GM21717 (cell line): Measurements from ENCODE around the gene TP53I11.

Experiments used
- ATAC-seq: cut with Tn5 transposase; IDR thresholded peaks from one replicate; pipeline ENCODE4 v1.9.1; 2021; ENCODE audit warnings: mild to moderate bottlenecking, moderate library complexity; ENCODE audit not compliant: unreplicated experiment

TP53I11 gene

DNA sequence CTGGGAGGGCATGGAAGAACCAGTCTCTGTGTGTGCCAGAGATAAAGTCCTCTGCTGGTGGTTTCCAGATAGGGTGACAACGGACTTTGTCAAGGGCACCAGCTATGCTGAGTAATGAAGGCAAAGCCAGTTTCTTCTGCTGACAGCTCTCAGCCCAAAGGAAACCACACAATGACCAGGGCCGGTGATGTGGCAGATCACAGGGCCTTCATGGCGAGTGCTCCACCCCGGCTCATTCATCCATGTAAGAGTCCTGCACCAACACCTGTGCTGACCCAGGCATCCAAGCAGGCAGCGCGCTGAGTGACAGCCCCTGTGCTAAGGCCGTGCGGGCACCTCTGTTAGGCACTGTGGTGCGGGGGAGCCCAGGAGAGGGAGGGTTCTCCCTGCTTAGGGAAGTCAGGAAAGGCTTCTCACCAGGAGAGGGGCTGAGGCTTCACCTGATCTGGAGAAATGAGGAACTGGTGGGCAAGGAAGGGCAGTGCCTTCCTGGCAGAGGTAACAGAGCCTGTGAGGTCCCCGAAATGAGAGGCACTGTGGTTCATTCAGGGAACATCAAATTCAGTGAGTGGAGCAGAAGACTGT lies 33.8 kb downstream of the TP53I11 start:
- ATAC-seq: no peak

- ATAC-seq: no peak
Observed at GRCh38 chr11:44916331-44916730, 34.4 kb downstream of the TP53I11 start.

- ATAC-seq: no peak
Observed at GRCh38 chr11:44915621-44916020, 35.1 kb downstream of the TP53I11 start.

GRCh38 chr11:44915004-44915403 lies 35.7 kb downstream of the TP53I11 start:
- no peak for ATAC-seq

GRCh38 chr11:44914105-44914504 lies 36.6 kb downstream of the TP53I11 start:
- no peak for ATAC-seq

GRCh38 chr11:44913502-44913901 lies 37.2 kb downstream of the TP53I11 start:
- ATAC-seq: no peak

GRCh38 chr11:44912270-44912987 lies 38.3 kb downstream of the TP53I11 start:
- no peak for ATAC-seq

GRCh38 chr11:44911029-44911814 lies 39.5 kb downstream of the TP53I11 start:
- peak; percentile 63 for ATAC-seq

DNA sequence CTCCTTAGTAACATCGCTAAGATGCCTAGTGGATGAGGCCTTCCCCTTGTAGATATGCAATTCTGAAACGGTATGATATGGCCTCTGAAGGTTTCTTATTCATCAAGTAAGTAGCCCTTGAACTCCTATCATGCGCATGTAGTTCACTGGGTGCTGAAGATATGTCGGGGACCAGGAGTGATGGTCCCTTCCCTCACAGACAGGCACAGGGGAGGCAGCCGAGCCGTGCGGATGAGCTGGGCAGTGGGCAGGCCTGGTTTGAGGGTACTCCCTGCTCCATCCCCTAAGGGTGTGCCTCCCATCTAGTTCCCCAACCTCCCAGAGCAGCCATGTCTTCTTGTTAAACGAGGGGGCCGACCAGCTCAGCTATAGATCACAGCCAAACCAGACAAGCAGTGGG lies 40.1 kb downstream of the TP53I11 start:
- no peak for ATAC-seq

DNA sequence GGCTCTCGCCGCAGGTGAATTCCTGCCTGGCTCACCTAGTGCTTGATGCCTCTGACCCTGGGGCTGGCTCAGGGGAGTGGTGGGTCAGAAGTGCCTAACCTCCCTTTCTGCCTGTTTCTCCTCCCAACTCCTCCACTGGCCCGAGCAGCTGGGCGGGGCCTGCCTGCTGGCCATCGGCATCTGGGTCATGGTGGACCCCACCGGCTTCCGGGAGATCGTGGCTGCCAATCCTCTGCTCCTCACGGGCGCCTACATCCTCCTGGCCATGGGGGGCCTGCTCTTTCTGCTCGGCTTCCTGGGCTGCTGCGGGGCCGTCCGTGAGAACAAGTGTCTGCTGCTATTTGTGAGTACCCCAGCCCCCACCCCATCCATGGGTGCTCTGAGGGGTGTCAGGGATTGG lies 41.1 kb downstream of the TP53I11 start:
- ATAC-seq: no peak

GRCh38 chr11:44906649-44907048 lies 44.0 kb downstream of the TP53I11 start:
- no peak for ATAC-seq

DNA sequence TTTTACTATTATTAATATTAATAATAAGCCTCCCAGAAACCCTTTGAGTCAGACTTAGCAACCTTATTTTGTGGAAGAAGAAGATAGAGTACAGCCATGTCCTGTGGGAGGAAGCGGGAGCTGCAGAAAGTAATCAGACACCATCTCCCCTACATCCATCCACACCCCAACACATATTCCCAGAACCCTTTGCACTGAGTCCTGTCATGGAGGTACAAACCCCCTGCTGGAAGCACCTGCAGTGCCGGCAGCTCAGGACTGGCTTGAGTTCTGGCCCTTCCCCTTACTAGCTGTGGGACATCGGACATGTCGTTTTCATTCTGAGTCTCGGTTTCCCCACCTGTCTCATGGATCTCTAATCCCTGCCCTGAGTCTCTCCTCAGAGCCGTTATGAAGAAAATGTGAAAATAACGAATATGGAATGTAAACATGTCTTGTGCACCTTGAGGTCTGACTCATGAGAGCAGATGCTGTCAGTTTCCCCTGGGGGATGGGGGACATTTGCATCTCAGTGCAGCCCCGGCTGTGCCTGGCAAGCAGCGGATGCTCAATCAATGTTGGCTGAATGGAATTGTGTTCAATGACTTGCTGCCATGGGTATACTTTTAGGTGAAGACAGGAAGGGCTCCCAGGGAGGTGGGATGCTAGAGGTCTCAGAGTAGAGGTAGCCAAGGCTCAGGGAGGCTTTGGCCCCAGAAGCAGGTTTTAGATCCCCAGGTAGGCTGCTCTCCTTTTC lies 45.4 kb downstream of the TP53I11 start:
- no peak for ATAC-seq

DNA sequence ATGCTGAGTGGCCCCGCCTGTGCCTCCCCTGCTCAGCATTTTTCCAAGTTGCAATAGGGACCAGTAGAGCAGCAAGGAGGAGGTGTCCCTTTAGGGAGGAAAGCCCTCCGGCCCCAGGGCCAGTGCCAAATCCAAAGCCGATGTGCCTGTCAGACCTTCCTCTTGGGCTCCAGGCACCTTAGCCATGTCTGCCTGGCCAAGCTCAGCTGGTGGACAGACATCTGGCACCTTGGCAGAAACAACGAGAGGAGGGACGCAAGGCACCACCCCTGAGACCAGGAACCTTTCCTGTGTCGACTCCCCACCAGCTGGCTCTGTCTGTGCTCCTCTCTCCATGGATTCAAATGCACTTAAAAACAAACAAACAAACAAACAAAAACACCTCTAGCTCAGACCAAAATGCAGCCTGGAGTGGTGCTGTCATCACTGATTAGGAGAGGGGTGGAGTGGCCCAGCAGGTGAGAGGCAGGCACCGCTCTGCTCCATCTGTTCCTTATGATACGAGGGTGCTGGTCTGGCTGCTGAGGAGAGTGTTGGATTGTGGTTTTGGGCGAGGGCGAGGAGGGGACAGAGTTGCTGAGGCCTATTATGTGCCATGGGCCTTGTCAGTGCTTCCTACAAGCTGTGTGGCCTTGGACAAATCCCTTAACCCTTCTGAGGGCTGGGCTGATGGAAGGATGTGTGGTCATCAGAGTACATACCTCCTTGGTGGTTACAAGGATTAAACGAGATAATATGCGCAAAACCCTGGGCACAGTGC lies 46.2 kb downstream of the TP53I11 start:
- ATAC-seq: no peak

GRCh38 chr11:44903518-44903917 lies 47.2 kb downstream of the TP53I11 start:
- no peak for ATAC-seq

- ATAC-seq: no peak
Observed at GRCh38 chr11:44903035-44903434, 47.6 kb downstream of the TP53I11 start.

DNA sequence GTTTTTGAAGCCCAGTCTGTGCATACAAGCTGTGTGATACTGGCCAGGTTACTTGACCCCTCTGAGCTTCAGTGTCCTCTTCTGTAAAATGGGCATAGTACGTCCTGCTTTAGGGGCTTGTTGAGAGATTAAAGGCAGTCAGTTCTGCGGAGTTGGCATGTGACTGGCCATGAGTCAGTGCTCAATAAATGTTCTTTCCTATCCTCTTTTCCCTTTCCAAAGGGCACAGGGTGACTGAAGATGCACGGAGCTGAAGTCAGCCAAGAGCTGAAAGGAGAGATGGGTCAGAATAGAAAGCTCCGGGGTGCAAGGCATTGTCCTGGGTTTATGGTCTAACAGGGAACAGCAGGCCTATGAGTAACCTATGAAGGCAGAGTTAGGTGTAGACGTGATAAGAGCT lies 48.9 kb downstream of the TP53I11 start:
- no peak for ATAC-seq

DNA sequence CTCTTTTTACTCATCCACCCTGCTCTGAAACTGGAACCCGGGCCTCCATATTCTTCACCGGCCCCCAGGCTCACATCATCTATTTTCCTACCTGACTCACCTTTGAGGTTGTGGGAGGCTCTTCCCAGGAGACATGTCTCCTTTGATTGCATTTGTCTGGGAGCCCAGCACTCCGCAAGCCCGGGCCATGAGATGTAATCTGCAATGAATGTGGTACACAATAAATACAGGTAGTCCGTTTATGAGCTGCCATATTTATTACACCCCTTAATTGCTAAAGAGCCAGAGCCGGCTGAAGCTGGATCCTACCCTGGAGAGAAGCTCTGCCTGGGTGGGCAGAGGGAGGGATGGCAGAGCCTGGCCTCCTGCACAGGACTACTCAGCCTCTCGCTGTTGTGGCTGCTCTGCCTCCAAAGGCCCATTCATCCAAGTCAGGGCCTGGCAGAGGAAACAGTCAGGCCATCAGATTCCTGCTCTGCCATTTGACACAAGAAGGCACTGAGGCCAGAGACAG lies 49.5 kb downstream of the TP53I11 start:
- ATAC-seq: no peak

GRCh38 chr11:44899959-44900358 lies 50.7 kb downstream of the TP53I11 start:
- no peak for ATAC-seq

- no peak for ATAC-seq
Observed at GRCh38 chr11:44893846-44894617, 56.7 kb downstream of the TP53I11 start.
